Astrocyte of the cerebellum (primary cell): ENCODE results near the gene PCED1B.

ENCODE experiments used
- DNase-seq: peaks from one replicate; pipeline ENCODE4 v3.0.0-alpha.2; 2011; ENCODE audit warnings: low read depth
- H3K4me3 ChIP-seq: 2 replicates; pipeline ENCODE4 v1.5.1; 2011; ENCODE audit warnings: mild to moderate bottlenecking, low read depth, low read length, moderate library complexity
- CTCF ChIP-seq: IDR thresholded peaks from 2 replicates; pipeline ENCODE4 v1.5.1; 2012; ENCODE audit warnings: low read length, low read depth, moderate library complexity, mild to moderate bottlenecking; ENCODE audit errors: missing control alignments
- in situ Hi-C: cut with HindIII; loops from 2 replicates; pipeline ENCODE4 v1.10.0; 2017; ENCODE audit warnings: low sequenced_read_pairs

The PCED1B gene

GRCh38 chr12:47237751-47238211 is 158.4 kb downstream of the PCED1B start:
- H3K4me3 ChIP-seq = no peak overlapping the region
- in situ Hi-C loops = no loop called here
- no peak for TF ChIP-seq CTCF
- no peak for DNase-seq

- in situ Hi-C loops = no loop called here
- TF ChIP-seq CTCF = no peak
- DNase-seq = no peak
- no peak overlapping the region for H3K4me3 ChIP-seq
Measured at GRCh38 chr12:47238669-47239114, 159.3 kb downstream of the PCED1B start.

GRCh38 chr12:47242426-47242825 is 163.0 kb downstream of the PCED1B start:
- TF ChIP-seq CTCF = no peak
- in situ Hi-C loops = no loop called here

DNA sequence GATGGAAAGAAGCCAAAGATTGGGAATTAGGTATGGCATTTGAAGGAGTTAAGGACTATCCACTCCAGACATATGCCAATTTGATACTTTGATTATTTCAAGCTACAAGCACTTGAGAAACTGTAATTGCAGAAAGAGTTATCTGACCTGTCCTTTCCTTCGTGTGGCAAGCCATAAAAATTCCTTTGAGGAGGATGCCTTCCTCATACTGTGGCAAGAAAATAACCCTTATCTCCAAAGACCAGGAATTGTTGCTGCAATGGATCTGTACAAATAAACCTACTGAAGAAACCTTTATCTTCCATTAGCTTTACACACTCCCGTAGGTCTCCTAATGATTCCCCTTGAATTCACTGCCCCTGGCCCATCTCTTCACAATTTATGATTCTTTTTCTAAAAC is 165.4 kb downstream of the PCED1B start:
- no peak for DNase-seq
- in situ Hi-C loops = no loop called here
- H3K4me3 ChIP-seq = no peak overlapping the region
- TF ChIP-seq CTCF = no peak

More at GRCh38 chr12:47242426-47242825, 163.0 kb downstream of the PCED1B start:
- no peak overlapping the region for H3K4me3 ChIP-seq
- DNase-seq = no peak

- no peak for DNase-seq
- in situ Hi-C loops = no loop called here
- no peak overlapping the region for H3K4me3 ChIP-seq
- TF ChIP-seq CTCF = no peak
Measured at GRCh38 chr12:47245623-47246022, 166.2 kb downstream of the PCED1B start.

GRCh38 chr12:47247418-47247817 is 168.0 kb downstream of the PCED1B start:
- H3K4me3 ChIP-seq = no peak overlapping the region
- no peak for TF ChIP-seq CTCF
- DNase-seq = no peak
- in situ Hi-C loops = no loop called here

- no peak for DNase-seq
- TF ChIP-seq CTCF = no peak
- H3K4me3 ChIP-seq = no peak overlapping the region
- in situ Hi-C loops = no loop called here
Measured at GRCh38 chr12:47249082-47249481, 169.7 kb downstream of the PCED1B start.
